SU-DHL-6 (cell line): Measurements from ENCODE around the gene SLC24A3.

Experiments
- H2AFZ ChIP-seq: fragments of 200-600 bp; sonication (generic); 2 replicates; pipeline ENCODE4 v1.6.1; 2014; ENCODE audit warnings: low read depth, mild to moderate bottlenecking, moderate library complexity, mixed read lengths, antibody characterized with exemption, low read length; ENCODE audit not compliant: severe bottlenecking
- H3F3A ChIP-seq: fragments of 200-600 bp; shearing (Covaris generic); 2 replicates; pipeline ENCODE4 v1.6.0; 2016; ENCODE audit warnings: antibody characterized with exemption, mild to moderate bottlenecking; ENCODE audit not compliant: insufficient read depth
- H3K27ac ChIP-seq: fragments of 200-600 bp; sonication (generic); 2 replicates; pipeline ENCODE4 v1.5.1; 2016; ENCODE audit warnings: low read depth, mild to moderate bottlenecking, low read length, moderate library complexity, mixed read lengths
- H3K27me3 ChIP-seq: fragments of 200-600 bp; sonication (generic), shearing (Covaris generic); 2 replicates; pipeline ENCODE4 v1.6.0; 2014; ENCODE audit warnings: mild to moderate bottlenecking, low read length
- H3K36me3 ChIP-seq: fragments of 200-600 bp; sonication (generic); 2 replicates; pipeline ENCODE4 v1.6.1; 2014; ENCODE audit warnings: mild to moderate bottlenecking, low read length, mixed read lengths
- H3K4me2 ChIP-seq: fragments of 300-600, 200-600 bp; shearing (Covaris generic), sonication (generic); 2 replicates; pipeline ENCODE4 v1.6.0; 2014; ENCODE audit warnings: low read length, low read depth, mild to moderate bottlenecking; ENCODE audit not compliant: poor library complexity, severe bottlenecking
- H3K4me3 ChIP-seq: fragments of 200-600 bp; sonication (generic); 2 replicates; pipeline ENCODE4 v1.5.1; 2014; ENCODE audit warnings: antibody characterized with exemption, low read length, mild to moderate bottlenecking, mixed read lengths; ENCODE audit not compliant: insufficient read depth, poor library complexity, severe bottlenecking
- H3K79me2 ChIP-seq: fragments of 200-600 bp; sonication (generic); 2 replicates; pipeline ENCODE4 v1.6.1; 2014; ENCODE audit warnings: mild to moderate bottlenecking, low read length, moderate library complexity; ENCODE audit not compliant: insufficient read depth
- H3K9ac ChIP-seq: fragments of 200-600 bp; sonication (generic); 2 replicates; pipeline ENCODE4 v1.7.0; 2014; ENCODE audit warnings: mild to moderate bottlenecking, low read length
- H3K9me2 ChIP-seq: fragments of 200-600 bp; sonication (generic); replicated peaks from 2 replicates; pipeline ENCODE4 v1.6.1; 2014; ENCODE audit warnings: low read length; ENCODE audit not compliant: insufficient read depth
- H3K9me3 ChIP-seq: fragments of 200-600 bp; sonication (generic); 2 replicates; pipeline ENCODE4 v1.6.1; 2014; ENCODE audit warnings: low read length, mixed read lengths; ENCODE audit not compliant: insufficient read depth
- H4K20me1 ChIP-seq: fragments of 200-600 bp; sonication (generic); 2 replicates; pipeline ENCODE4 v1.6.1; 2014; ENCODE audit warnings: low read depth, mild to moderate bottlenecking, antibody characterized with exemption, low read length, moderate library complexity, mixed read lengths
- CTCF ChIP-seq: fragments of 200-600 bp; sonication (generic); IDR thresholded peaks from one replicate; pipeline ENCODE4 v1.5.1; 2017; ENCODE audit warnings: antibody characterized with exemption, mild to moderate bottlenecking, low read length, moderate library complexity; ENCODE audit not compliant: insufficient read depth, poor library complexity, severe bottlenecking
- EZH2phosphoT487 ChIP-seq: fragments of 200-600 bp; sonication (generic), shearing (Covaris generic); conservative IDR thresholded peaks from 2 replicates; pipeline ENCODE4 v1.6.1; 2018; ENCODE audit warnings: mild to moderate bottlenecking, antibody characterized with exemption, low read length, moderate library complexity, mixed read lengths

The SLC24A3 gene

DNA sequence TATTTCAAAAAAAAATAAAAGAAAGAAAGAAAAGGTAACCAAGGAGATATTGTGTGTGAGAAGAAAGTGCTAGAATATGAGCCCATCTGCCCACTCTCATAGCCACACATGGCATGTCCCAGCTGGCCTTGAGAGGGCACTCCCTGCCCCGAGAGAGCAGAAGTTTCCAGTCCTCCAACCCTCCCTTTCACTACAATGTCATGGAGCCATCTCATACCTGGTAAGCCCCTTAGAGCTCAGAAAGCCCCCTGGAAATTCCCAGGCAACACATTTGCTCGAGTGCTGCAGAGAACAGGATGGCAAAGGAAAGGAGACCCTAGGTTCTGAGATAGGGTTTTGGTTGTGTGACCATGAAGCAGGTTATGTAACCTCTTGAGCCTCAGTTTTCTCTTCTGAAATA is 469.8 kb downstream of the SLC24A3 start:
- no peak overlapping the region for H3K4me2 ChIP-seq
- H3F3A ChIP-seq, result no peaks in the 10 kb centered on the region
- H3K9ac ChIP-seq, result no peak overlapping the region
- no peak overlapping the region for H3K4me3 ChIP-seq
- no peaks in the 10 kb centered on the region for H3K9me3 ChIP-seq
- TF ChIP-seq EZH2phosphoT487 (no peak), CTCF (no peak)
- H2AFZ ChIP-seq, result no peak overlapping the region
- no peaks in the 10 kb centered on the region for H4K20me1 ChIP-seq
- H3K36me3 ChIP-seq, result no peaks in the 10 kb centered on the region
- no peak overlapping the region for H3K27ac ChIP-seq
- no peaks in the 10 kb centered on the region for H3K79me2 ChIP-seq
- H3K27me3 ChIP-seq, result no peaks in the 10 kb centered on the region
- no peaks in the 10 kb centered on the region for H3K9me2 ChIP-seq

- TF ChIP-seq EZH2phosphoT487, result no peak
- TF ChIP-seq CTCF, result no peak
- H3K9ac ChIP-seq, result no peak overlapping the region
- no peak overlapping the region for H3K27ac ChIP-seq
- no peaks in the 10 kb centered on the region for H4K20me1 ChIP-seq
- no peaks in the 10 kb centered on the region for H3F3A ChIP-seq
- H2AFZ ChIP-seq, result no peak overlapping the region
- H3K4me2 ChIP-seq, result no peak overlapping the region
- no peaks in the 10 kb centered on the region for H3K9me2 ChIP-seq
- H3K27me3 ChIP-seq, result no peaks in the 10 kb centered on the region
- H3K79me2 ChIP-seq, result no peaks in the 10 kb centered on the region
- H3K36me3 ChIP-seq, result no peaks in the 10 kb centered on the region
- H3K9me3 ChIP-seq, result no peaks in the 10 kb centered on the region
- H3K4me3 ChIP-seq, result no peak overlapping the region
Measured at GRCh38 chr20:19683188-19683587, 470.7 kb downstream of the SLC24A3 start.

DNA sequence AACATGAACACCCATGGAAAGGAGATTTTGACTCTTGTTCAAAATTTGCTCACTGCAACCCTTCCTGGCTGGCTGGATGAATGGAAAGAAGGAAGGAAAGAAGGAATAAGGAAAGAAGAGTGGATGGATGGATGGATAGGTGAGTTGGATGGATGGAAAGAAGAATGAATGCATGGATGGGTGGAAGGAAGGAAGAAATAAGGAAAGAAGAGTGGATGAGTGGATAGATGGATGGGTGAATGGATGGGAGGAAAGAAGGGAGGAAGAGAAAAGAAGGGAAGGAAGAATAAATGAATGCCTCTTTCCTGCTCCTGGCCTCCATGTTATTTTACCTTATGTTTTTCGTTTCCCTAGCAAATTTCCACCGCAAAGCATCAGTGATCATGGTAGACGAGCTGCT is 471.4 kb downstream of the SLC24A3 start:
- Histone ChIP-seq H3K9ac (no peak overlapping the region), H3K36me3 (no peaks in the 10 kb centered on the region), H3K9me3 (no peaks in the 10 kb centered on the region), H3F3A (no peaks in the 10 kb centered on the region), H3K27ac (no peak overlapping the region), H3K9me2 (no peaks in the 10 kb centered on the region), H3K4me2 (no peak overlapping the region), H3K79me2 (no peaks in the 10 kb centered on the region), H4K20me1 (no peaks in the 10 kb centered on the region), H3K4me3 (no peak overlapping the region), H3K27me3 (no peaks in the 10 kb centered on the region), H2AFZ (no peak overlapping the region)
- no peak for TF ChIP-seq CTCF
